SK-N-SH (cell line): ENCODE results near the gene GLTPD2. TPM values are rescaled to one million over a fixed set of nuclear protein-coding genes. Genes with fewer than 3 reads are reported as not detected.
A peak's percentile ranks its signal among the peaks of the same experiment; 100 is the strongest.
"Not testable (repeated sequence)": the region's sequence is repeated elsewhere in the genome, so short reads cannot be mapped to it uniquely, and the experiment has no call there.

ENCODE experiments used
- CTCF ChIA-PET: fragments of 300-600, 350-600 bp; formaldehyde crosslinking; extraction: SDS; loops from one replicate; lab custom pipeline; 2021; lab: Yijun Ruan, JAX
- POLR2A ChIA-PET: fragments of 350-600 bp; sonication (Branson Sonifier 250); formaldehyde crosslinking; extraction: SDS; loops from one replicate; lab custom pipeline; 2020; ENCODE audit warnings: antibody characterized with exemption, inconsistent platforms; lab: Yijun Ruan, JAX
- DNase-seq: peaks from one replicate; pipeline ENCODE4 v3.0.0; 2012
- H2AFZ ChIP-seq: fragments of 200-600 bp; sonication (generic); 2 replicates; pipeline ENCODE4 v1.8.1; 2016; ENCODE audit warnings: antibody characterized with exemption, mild to moderate bottlenecking, low read depth
- H3F3A ChIP-seq: fragments of 200-600 bp; sonication (generic); replicated peaks from 2 replicates; pipeline ENCODE3; 2016; ENCODE audit warnings: antibody characterized with exemption, mild to moderate bottlenecking; ENCODE audit not compliant: insufficient read depth
- H3K27ac ChIP-seq, 2 experiments: fragments of 200-500 bp in 1 of 2; fragments of 200-600 bp in 1 of 2; sonication (Bioruptor generic) in 1 of 2; sonication (generic), shearing (Covaris generic) in 1 of 2; 2 replicates each; pipeline versions ENCODE4 v1.5.1 to v1.6.1; 2014 to 2016; ENCODE audit warnings: low read depth in 2 of 2, inconsistent platforms in 1 of 2, low read length in 1 of 2, mild to moderate bottlenecking in 1 of 2, mixed read lengths in 1 of 2
- H3K27me3 ChIP-seq: fragments of 200-600 bp; sonication (generic), shearing (Covaris generic); 2 replicates; pipeline ENCODE4 v1.6.1; 2016; ENCODE audit warnings: mixed run types; ENCODE audit not compliant: insufficient read depth
- H3K36me3 ChIP-seq, 2 experiments: fragments of 200-500 bp in 1 of 2; fragments of 200-600 bp in 1 of 2; sonication (Bioruptor generic) in 1 of 2; sonication (generic) in 1 of 2; replicated peaks in 1 of 2; 2 replicates each; pipeline versions ENCODE3 to v1.5.1; 2014 to 2016; ENCODE audit warnings: low read length in 1 of 2, mild to moderate bottlenecking in 1 of 2; ENCODE audit not compliant: insufficient read depth in 2 of 2, control insufficient read depth in 1 of 2
- H3K4me1 ChIP-seq, 2 experiments: fragments of 200-500 bp in 1 of 2; fragments of 200-600 bp in 1 of 2; sonication (Bioruptor generic) in 1 of 2; sonication (generic), shearing (Covaris generic) in 1 of 2; 2 replicates each; pipeline versions ENCODE4 v1.5.1 to v1.6.1; 2014 to 2016; ENCODE audit warnings: low read depth in 1 of 2, low read length in 1 of 2, mixed run types in 1 of 2; ENCODE audit not compliant: insufficient read depth in 2 of 2, control insufficient read depth in 1 of 2
- H3K4me2 ChIP-seq: fragments of 200-600 bp; sonication (generic), shearing (Covaris generic); 2 replicates; pipeline ENCODE4 v1.6.1; 2017; ENCODE audit warnings: mixed run types
- H3K4me3 ChIP-seq, 2 experiments: fragments of 200-500 bp in 1 of 2; fragments of 200-600 bp in 1 of 2; sonication (Bioruptor generic) in 1 of 2; sonication (generic), shearing (Covaris generic) in 1 of 2; 2 replicates each; pipeline versions ENCODE4 v1.5.1 to v1.8.1; 2014 to 2016; ENCODE audit warnings: low read depth in 2 of 2, inconsistent platforms in 1 of 2, low read length in 1 of 2, mild to moderate bottlenecking in 1 of 2, mixed read lengths in 1 of 2, moderate library complexity in 1 of 2
- H3K79me2 ChIP-seq: fragments of 200-600 bp; sonication (generic); 2 replicates; pipeline ENCODE4 v1.8.1; 2017; ENCODE audit warnings: mild to moderate bottlenecking; ENCODE audit not compliant: insufficient read depth
- H3K9ac ChIP-seq: fragments of 200-600 bp; sonication (generic); 2 replicates; pipeline ENCODE4 v1.6.1; 2017; ENCODE audit warnings: mixed run types
- H3K9me2 ChIP-seq: fragments of 200-600 bp; sonication (generic); 2 replicates; pipeline ENCODE4 v1.6.1; 2017; ENCODE audit warnings: mixed run types
- H3K9me3 ChIP-seq: fragments of 200-600 bp; sonication (generic); 2 replicates; pipeline ENCODE4 v1.6.1; 2017; ENCODE audit warnings: mixed run types, mild to moderate bottlenecking, moderate library complexity
- H4K20me1 ChIP-seq: fragments of 200-600 bp; sonication (generic); 2 replicates; pipeline ENCODE4 v1.6.1; 2017; ENCODE audit warnings: mild to moderate bottlenecking, mixed run types; ENCODE audit not compliant: insufficient read depth
- EP300 ChIP-seq, 2 experiments: IDR thresholded peaks; 2 replicates each; pipeline versions ENCODE4 v1.4.0 to v1.6.1; 2012; ENCODE audit warnings: borderline replicate concordance in 1 of 2, low read depth in 1 of 2, low read length in 1 of 2
- FOXJ3 ChIP-seq: sonication (generic); formaldehyde crosslinking; IDR thresholded peaks from 2 replicates; pipeline ENCODE4 v1.5.1; 2020; ENCODE audit warnings: mild to moderate bottlenecking, missing genetic modification reagents
- FOXM1 ChIP-seq: IDR thresholded peaks from 2 replicates; pipeline ENCODE4 v1.4.0; 2012; ENCODE audit warnings: low read depth, mild to moderate bottlenecking
- NRF1 ChIP-seq: IDR thresholded peaks from 2 replicates; pipeline ENCODE4 v1.6.1; 2012; ENCODE audit warnings: low read depth, mild to moderate bottlenecking, low read length
- RCOR1 ChIP-seq: fragments of 150-350 bp; IDR thresholded peaks from 2 replicates; pipeline ENCODE4 v1.6.1; 2017; ENCODE audit warnings: antibody characterized with exemption, low read length
- RFX5 ChIP-seq: IDR thresholded peaks from 2 replicates; pipeline ENCODE4 v1.6.1; 2012; ENCODE audit warnings: mild to moderate bottlenecking, improper control_type of control experiment, low read length
- SMC3 ChIP-seq: IDR thresholded peaks from 2 replicates; pipeline ENCODE4 v1.6.1; 2012; ENCODE audit warnings: low read depth, low read length, improper control_type of control experiment
- TAF1 ChIP-seq: IDR thresholded peaks from 2 replicates; pipeline ENCODE4 v1.6.1; 2012; ENCODE audit warnings: low read depth, mild to moderate bottlenecking, low read length, moderate library complexity, borderline replicate concordance
- TCF12 ChIP-seq: IDR thresholded peaks from 2 replicates; pipeline ENCODE4 v1.4.0; 2012
- TEAD4 ChIP-seq: IDR thresholded peaks from 2 replicates; pipeline ENCODE4 v1.4.0; 2012; ENCODE audit warnings: mild to moderate bottlenecking, borderline replicate concordance; ENCODE audit not compliant: insufficient read depth
- USF2 ChIP-seq: fragments of 150-350 bp; IDR thresholded peaks from 2 replicates; pipeline ENCODE4 v1.6.1; 2017; ENCODE audit warnings: antibody characterized with exemption, low read length, low read depth, borderline replicate concordance
- YY1 ChIP-seq: IDR thresholded peaks from 2 replicates; pipeline ENCODE4 v1.4.0; 2012; ENCODE audit warnings: low read depth, mild to moderate bottlenecking
- WGBS: methylation state at CpG from one replicate; pipeline ENCODE4 v1.1.6; 2017; ENCODE audit warnings: low lambda C conversion rate; 5-methylcytosine and 5-hydroxymethylcytosine counted together
- polyA plus RNA-seq, 3 experiments: library from polyadenylated mRNA; depleted of rRNA; stranded (reverse); fragments of >200 nt; gene quantifications; 2 replicates each; pipeline ENCODE4 v1.2.3, GENCODE V29; 2012
- TF ChIP-seq, protein P1 (sequence below): fragments of 200-600 bp; sonication (generic); IDR thresholded peaks from 2 replicates; pipeline ENCODE4 v1.6.1; 2017; ENCODE audit warnings: antibody characterized with exemption, mild to moderate bottlenecking, moderate library complexity
- TF ChIP-seq, protein P2 (sequence below): IDR thresholded peaks from 2 replicates; pipeline ENCODE4 v1.4.0; 2012; ENCODE audit warnings: low read depth, borderline replicate concordance
- TF ChIP-seq, protein P3 (sequence below): fragments of 150-350 bp; IDR thresholded peaks from 2 replicates; pipeline ENCODE4 v1.6.1; 2016; ENCODE audit warnings: mild to moderate bottlenecking, low read depth, low read length

Gene GLTPD2
- polyA plus RNA-seq, 1 of the 3 experiments (the other 2 are of a cell fraction) = not detected

GRCh38 chr17:4827399-4827798, 38.6 kb downstream of the GLTPD2 start:
- Histone ChIP-seq H3K4me3 (no peak overlapping the region), H3K36me3 (no peaks in the 10 kb centered on the region), H3K4me1 (no peaks in the 10 kb centered on the region), H3K9me3 (no peaks in the 10 kb centered on the region), H3K9ac (no peak overlapping the region), H3K4me2 (no peak overlapping the region), H2AFZ (no peak overlapping the region), H3K27me3 (no peaks in the 10 kb centered on the region), H3K79me2 (no peaks in the 10 kb centered on the region), H4K20me1 (no peaks in the 10 kb centered on the region), H3K27ac (no peak overlapping the region), H3K9me2 (no peaks in the 10 kb centered on the region), H3F3A (no peaks in the 10 kb centered on the region)
- no peak for DNase-seq
- ChIA-PET CTCF (no interaction called here), POLR2A (no interaction called here)
- 82% methylated on average over 8 of the region's 8 CpGs for WGBS
- no peak for TF ChIP-seq FOXM1

DNA sequence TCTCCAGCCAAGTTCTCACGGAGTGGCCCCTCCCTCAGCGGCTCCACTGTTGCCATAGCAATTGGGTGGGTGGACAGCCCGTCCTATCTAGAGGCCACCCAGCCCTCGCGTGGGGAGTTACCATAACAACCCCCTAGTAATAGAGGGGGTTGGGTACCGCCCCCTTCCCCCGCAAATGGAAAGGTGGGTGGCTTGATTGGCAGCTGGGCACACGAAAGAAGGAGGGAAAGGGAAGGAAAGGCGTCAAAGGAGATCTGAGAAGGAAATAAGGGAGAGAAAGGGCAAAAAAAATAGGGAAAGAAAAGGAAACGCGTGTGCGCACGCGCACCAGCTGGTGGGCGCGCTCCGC, 44.0 kb downstream of the GLTPD2 start:
- not testable (repeated sequence) for H3K9me2 ChIP-seq, H3K27me3 ChIP-seq, H3K9me3 ChIP-seq, H3F3A ChIP-seq, H3K36me3 ChIP-seq, DNase-seq
- H2AFZ ChIP-seq = peak overlapping the region; percentile 93
- H3K4me3 ChIP-seq = peak overlapping the region; percentile 95 to 97
- peak overlapping the region; percentile 76; the same call in 1 of the 2 replicates for H3K9ac ChIP-seq
- POLR2A ChIA-PET = interaction anchor here (0.8 kb wide), 1 partner anchor 43 kb away, joined by 3 read pairs; no protein-coding TSS in a partner anchor
- peak overlapping the region; percentile 63 for H3K4me2 ChIP-seq
- WGBS = 2% methylated on average over 12 of the region's 17 CpGs
- H3K4me1 ChIP-seq = peaks cover 4 to 21% of the 10 kb centered on the region in 2 experiments; a peak in 3 of 4 replicates
- peak overlapping the region; percentile 89 to 91 for H3K27ac ChIP-seq
- CTCF ChIA-PET = interaction anchor here (1.5 kb wide), 1 partner anchor 34 kb away, joined by 3 read pairs; no protein-coding TSS in a partner anchor
- peaks cover 45% of the 10 kb centered on the region for H3K79me2 ChIP-seq
- H4K20me1 ChIP-seq = 0 out of 2 replicates have a peak, but pooled peaks cover 21% of the 10 kb centered on the region

DNA sequence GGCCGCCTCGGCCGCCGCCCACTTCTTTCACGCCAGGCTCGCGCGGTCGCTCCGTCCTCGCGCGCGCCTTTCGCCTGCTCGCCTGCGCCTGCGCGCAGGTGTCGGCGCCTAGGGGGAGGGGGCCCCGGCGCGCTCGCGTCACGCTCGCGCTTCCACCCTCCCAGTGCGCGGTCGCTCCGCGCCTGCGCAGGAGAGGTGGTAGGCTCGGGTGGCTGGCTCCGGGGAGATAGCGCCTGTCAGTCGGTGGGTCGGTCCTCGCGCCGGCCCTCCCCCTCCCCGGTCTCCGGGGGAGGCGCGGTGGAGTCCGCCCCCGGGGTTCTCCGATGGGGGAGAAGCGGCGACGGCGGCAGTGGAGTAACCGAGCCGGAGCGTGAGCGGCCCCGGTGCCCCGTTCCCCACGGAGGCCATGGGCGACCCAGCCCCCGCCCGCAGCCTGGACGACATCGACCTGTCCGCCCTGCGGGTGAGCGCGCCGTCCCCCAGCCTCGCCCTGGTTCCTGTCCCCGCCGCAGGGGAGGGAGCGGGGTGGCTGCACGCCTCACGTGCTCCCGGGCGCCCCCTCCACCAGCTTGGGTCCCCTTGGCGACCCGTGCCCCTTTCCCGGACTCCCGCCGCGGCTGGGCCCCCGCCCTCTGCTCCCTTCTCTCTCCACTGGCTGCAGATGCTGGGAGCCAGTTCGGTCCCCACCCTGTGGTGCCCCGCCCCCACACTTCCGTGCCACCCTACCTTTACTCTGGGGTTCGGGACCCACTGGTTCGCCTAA, 44.6 kb downstream of the GLTPD2 start, which contains the start of gene MINK1:
MINK1 (plus strand) TSS at position 163 of the 763 bp plus-strand sequence; CDS start at position 407, 244 bp downstream.
- POLR2A ChIA-PET = interaction anchor here (0.8 kb wide), 1 partner anchor 44 kb away, joined by 3 read pairs; no protein-coding TSS in a partner anchor
- TF ChIP-seq, protein P1, sequence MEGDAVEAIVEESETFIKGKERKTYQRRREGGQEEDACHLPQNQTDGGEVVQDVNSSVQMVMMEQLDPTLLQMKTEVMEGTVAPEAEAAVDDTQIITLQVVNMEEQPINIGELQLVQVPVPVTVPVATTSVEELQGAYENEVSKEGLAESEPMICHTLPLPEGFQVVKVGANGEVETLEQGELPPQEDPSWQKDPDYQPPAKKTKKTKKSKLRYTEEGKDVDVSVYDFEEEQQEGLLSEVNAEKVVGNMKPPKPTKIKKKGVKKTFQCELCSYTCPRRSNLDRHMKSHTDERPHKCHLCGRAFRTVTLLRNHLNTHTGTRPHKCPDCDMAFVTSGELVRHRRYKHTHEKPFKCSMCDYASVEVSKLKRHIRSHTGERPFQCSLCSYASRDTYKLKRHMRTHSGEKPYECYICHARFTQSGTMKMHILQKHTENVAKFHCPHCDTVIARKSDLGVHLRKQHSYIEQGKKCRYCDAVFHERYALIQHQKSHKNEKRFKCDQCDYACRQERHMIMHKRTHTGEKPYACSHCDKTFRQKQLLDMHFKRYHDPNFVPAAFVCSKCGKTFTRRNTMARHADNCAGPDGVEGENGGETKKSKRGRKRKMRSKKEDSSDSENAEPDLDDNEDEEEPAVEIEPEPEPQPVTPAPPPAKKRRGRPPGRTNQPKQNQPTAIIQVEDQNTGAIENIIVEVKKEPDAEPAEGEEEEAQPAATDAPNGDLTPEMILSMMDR = no peak
- no peak for TF ChIP-seq TCF12
- TF ChIP-seq TAF1 = no peak; the same call in 1 of the 2 replicates
- no peak for TF ChIP-seq SMC3
- TF ChIP-seq EP300 (IDR thresholded peaks at IDR 0.05; ENCODE audit: borderline replicate concordance in 1 of 2, low read depth in 1 of 2, low read length in 1 of 2) = no peak; a peak in 1 of 4 replicates
- no peak for TF ChIP-seq TEAD4
- no peak for TF ChIP-seq USF2
- TF ChIP-seq, protein P2, sequence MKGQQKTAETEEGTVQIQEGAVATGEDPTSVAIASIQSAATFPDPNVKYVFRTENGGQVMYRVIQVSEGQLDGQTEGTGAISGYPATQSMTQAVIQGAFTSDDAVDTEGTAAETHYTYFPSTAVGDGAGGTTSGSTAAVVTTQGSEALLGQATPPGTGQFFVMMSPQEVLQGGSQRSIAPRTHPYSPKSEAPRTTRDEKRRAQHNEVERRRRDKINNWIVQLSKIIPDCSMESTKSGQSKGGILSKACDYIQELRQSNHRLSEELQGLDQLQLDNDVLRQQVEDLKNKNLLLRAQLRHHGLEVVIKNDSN = 0 out of 2 replicates have a peak, but pooled peaks have one; percentile 7
- TF ChIP-seq, protein P3, sequence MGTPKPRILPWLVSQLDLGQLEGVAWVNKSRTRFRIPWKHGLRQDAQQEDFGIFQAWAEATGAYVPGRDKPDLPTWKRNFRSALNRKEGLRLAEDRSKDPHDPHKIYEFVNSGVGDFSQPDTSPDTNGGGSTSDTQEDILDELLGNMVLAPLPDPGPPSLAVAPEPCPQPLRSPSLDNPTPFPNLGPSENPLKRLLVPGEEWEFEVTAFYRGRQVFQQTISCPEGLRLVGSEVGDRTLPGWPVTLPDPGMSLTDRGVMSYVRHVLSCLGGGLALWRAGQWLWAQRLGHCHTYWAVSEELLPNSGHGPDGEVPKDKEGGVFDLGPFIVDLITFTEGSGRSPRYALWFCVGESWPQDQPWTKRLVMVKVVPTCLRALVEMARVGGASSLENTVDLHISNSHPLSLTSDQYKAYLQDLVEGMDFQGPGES = no peak
- no peak for TF ChIP-seq RFX5
- no peak for TF ChIP-seq RCOR1
- no peak for TF ChIP-seq FOXJ3
- peak; percentile 96 for TF ChIP-seq NRF1
- TF ChIP-seq YY1 = no peak; the same call in 1 of the 2 replicates

More for the DNA sequence above, 44.6 kb downstream of the GLTPD2 start, which contains the start of gene MINK1:
- Histone ChIP-seq H3K27ac (peak within 1 kb of the TSS; percentile 89 to 91), H3K9me2 (no peaks in the 10 kb centered on the region), H3K4me2 (peak within 1 kb of the TSS; percentile 86), H3K4me1 (peaks cover 4 to 27% of the 10 kb centered on the region in 2 experiments; a peak in 3 of 4 replicates), H3K9ac (peak within 1 kb of the TSS; percentile 76), H3K27me3 (no peaks in the 10 kb centered on the region), H3K9me3 (no peaks in the 10 kb centered on the region), H4K20me1 (0 out of 2 replicates have a peak, but pooled peaks cover 21% of the 10 kb centered on the region), H3K4me3 (peak within 1 kb of the TSS; percentile 95 to 97), H2AFZ (peak within 1 kb of the TSS; percentile 93), H3K36me3 (peaks cover 0 to 9% of the 10 kb centered on the region in 2 experiments), H3K79me2 (peaks cover 50% of the 10 kb centered on the region), H3F3A (peaks cover 3% of the 10 kb centered on the region)
- CTCF ChIA-PET = interaction anchor here (1.1 to 1.5 kb wide), 2 partner anchors 34 to 48 kb away, joined by 3 to 6 read pairs; no protein-coding TSS in a partner anchor
- WGBS = 1% methylated on average over 35 of the region's 91 CpGs
- DNase-seq = peak; percentile 100
